Tibial nerve (tissue), 4 donors: ENCODE results near the gene REPIN1. TPM values are rescaled to one million over a fixed set of nuclear protein-coding genes. Genes with fewer than 3 reads are reported as not detected.

Experiments used
- DNase-seq, 2 donors: peaks; one replicate each; pipeline ENCODE4 v3.0.0-alpha.2; 2019; ENCODE audit warnings: low spot score in 2 of 2
- H3K27ac ChIP-seq, 4 donors: fragments of 200-600 bp; sonication (generic) in 3 of 4; one replicate each; pipeline ENCODE4 v1.5.1; 2017 to 2019; ENCODE audit warnings: mild to moderate bottlenecking in 1 of 4
- H3K27me3 ChIP-seq, 2 donors: fragments of 200-600 bp; sonication (generic) in 1 of 2; one replicate each; pipeline versions ENCODE4 v1.5.1 to v1.6.0; 2017 to 2019
- H3K36me3 ChIP-seq, 3 donors: fragments of 200-600 bp; sonication (generic); one replicate each; pipeline ENCODE4 v1.5.1; 2018 to 2019
- H3K4me1 ChIP-seq, 4 donors: fragments of 200-600 bp; sonication (generic) in 3 of 4; one replicate each; pipeline ENCODE4 v1.5.1; 2017 to 2019
- H3K4me3 ChIP-seq, 4 donors: fragments of 200-600 bp; sonication (generic) in 3 of 4; one replicate each; pipeline ENCODE4 v1.5.1; 2017 to 2019; ENCODE audit warnings: mild to moderate bottlenecking in 1 of 4, moderate library complexity in 1 of 4
- H3K9me3 ChIP-seq, 4 donors: fragments of 200-600 bp; sonication (generic) in 3 of 4; one replicate each; pipeline ENCODE4 v1.5.1; 2017 to 2019
- CTCF ChIP-seq, 5 experiments: fragments of 200-600 bp in 3 of 5; fragments of 450-650 bp in 2 of 5; sonication (generic) in 3 of 5; IDR thresholded peaks; one replicate each; pipeline ENCODE4 v1.5.1; 2016 to 2019; ENCODE audit warnings: antibody characterized with exemption in 5 of 5, mild to moderate bottlenecking in 3 of 5, moderate library complexity in 2 of 5
- EP300 ChIP-seq, 2 donors: sonication (generic); formaldehyde crosslinking; IDR thresholded peaks; one replicate each; pipeline ENCODE4 v1.6.1; 2017; ENCODE audit warnings: antibody characterized with exemption in 2 of 2, mild to moderate bottlenecking in 1 of 2
- POLR2A ChIP-seq, 2 donors: fragments of 450-650 bp; IDR thresholded peaks; one replicate each; pipeline ENCODE4 v1.6.1; 2017; ENCODE audit warnings: antibody characterized with exemption in 2 of 2, mild to moderate bottlenecking in 2 of 2, moderate library complexity in 2 of 2
- WGBS, 2 donors: methylation state at CpG; one replicate each; pipeline ENCODE4 v1.1.5; 2018; 5-methylcytosine and 5-hydroxymethylcytosine counted together
- total RNA-seq, 4 donors: library from RNA; depleted of rRNA; stranded (reverse); fragments of >200 nt; gene quantifications; one replicate each; pipeline ENCODE4 v1.1.0, GENCODE V29; 2016

REPIN1 gene
- total RNA-seq, 4 donors from 2014 or later = 65.8 to 70.2 (median 68.3) TPM

- peaks cover 0 to 48% (median 0%) of the 10 kb centered on the region in 3 donors for H3K36me3 ChIP-seq
- 95% methylated on average over 64 to 65 of the region's 91 CpGs for WGBS, 2 donors
- no peak for DNase-seq
- no peaks in the 10 kb centered on the region for H3K27me3 ChIP-seq
- TF ChIP-seq CTCF (IDR thresholded peaks at IDR 0.05) (no peak), POLR2A (IDR thresholded peaks at IDR 0.05) (no peak), EP300 (IDR thresholded peaks at IDR 0.05) (no peak)
- H3K9me3 ChIP-seq = no peaks in the 10 kb centered on the region
- H3K4me1 ChIP-seq = peaks cover 0 to 38% (median 20%) of the 10 kb centered on the region in 4 donors
- peak overlapping the region in 3 of 4 donors; percentile 98 to 99 (median 98) for H3K27ac ChIP-seq
- H3K4me3 ChIP-seq = no peak overlapping the region
These were observed 39.2 kb downstream of the REPIN1 start for GRCh38 chr7:150407588-150408392.

- H3K4me1 ChIP-seq = peaks cover 0 to 33% (median 20%) of the 10 kb centered on the region in 4 donors
- no peak for DNase-seq
- 86 to 90% methylated on average over 21 to 22 of the region's 22 CpGs for WGBS, 2 donors
- H3K9me3 ChIP-seq = no peaks in the 10 kb centered on the region
- no peak overlapping the region for H3K4me3 ChIP-seq
- no peaks in the 10 kb centered on the region for H3K27me3 ChIP-seq
- peaks cover 0 to 51% (median 0%) of the 10 kb centered on the region in 3 donors for H3K36me3 ChIP-seq
- H3K27ac ChIP-seq = peak overlapping the region in 1 of 4 donors; percentile 98
- TF ChIP-seq CTCF (IDR thresholded peaks at IDR 0.05) (no peak), EP300 (IDR thresholded peaks at IDR 0.05) (no peak), POLR2A (IDR thresholded peaks at IDR 0.05) (no peak)
These were observed 40.0 kb downstream of the REPIN1 start for GRCh38 chr7:150408393-150409299.

- no peak overlapping the region for H3K27ac ChIP-seq
- no peaks in the 10 kb centered on the region for H3K9me3 ChIP-seq
These were observed 40.8 kb downstream of the REPIN1 start for GRCh38 chr7:150409300-150410030.

GRCh38 chr7:150410131-150410530 lies 41.5 kb downstream of the REPIN1 start:
- DNase-seq = no peak
- Histone ChIP-seq H3K4me3 (no peak overlapping the region), H3K27me3 (no peaks in the 10 kb centered on the region), H3K4me1 (peaks cover 0 to 24% (median 14%) of the 10 kb centered on the region in 4 donors), H3K9me3 (no peaks in the 10 kb centered on the region), H3K36me3 (peaks cover 0 to 51% (median 0%) of the 10 kb centered on the region in 3 donors), H3K27ac (peak overlapping the region in 1 of 4 donors; percentile 12)
- TF ChIP-seq POLR2A (IDR thresholded peaks at IDR 0.05) = no peak
- TF ChIP-seq CTCF (IDR thresholded peaks at IDR 0.05) = no peak
- no peak for TF ChIP-seq EP300 (IDR thresholded peaks at IDR 0.05)
- 94 to 95% methylated on average over 3 to 7 of the region's 7 CpGs for WGBS, 2 donors

More at GRCh38 chr7:150409300-150410030, 40.8 kb downstream of the REPIN1 start:
- WGBS, 2 donors = 79 to 80% methylated on average over 9 to 10 of the region's 10 CpGs
- DNase-seq = no peak
- TF ChIP-seq CTCF (IDR thresholded peaks at IDR 0.05) = no peak
- TF ChIP-seq EP300 (IDR thresholded peaks at IDR 0.05) = no peak
- no peak for TF ChIP-seq POLR2A (IDR thresholded peaks at IDR 0.05)
- Histone ChIP-seq H3K4me3 (no peak overlapping the region), H3K36me3 (peaks cover 0 to 51% (median 0%) of the 10 kb centered on the region in 3 donors), H3K27me3 (no peaks in the 10 kb centered on the region), H3K4me1 (peaks cover 0 to 25% (median 15%) of the 10 kb centered on the region in 4 donors)
